ENCODE data around the gene UST.

Gene UST

DNA sequence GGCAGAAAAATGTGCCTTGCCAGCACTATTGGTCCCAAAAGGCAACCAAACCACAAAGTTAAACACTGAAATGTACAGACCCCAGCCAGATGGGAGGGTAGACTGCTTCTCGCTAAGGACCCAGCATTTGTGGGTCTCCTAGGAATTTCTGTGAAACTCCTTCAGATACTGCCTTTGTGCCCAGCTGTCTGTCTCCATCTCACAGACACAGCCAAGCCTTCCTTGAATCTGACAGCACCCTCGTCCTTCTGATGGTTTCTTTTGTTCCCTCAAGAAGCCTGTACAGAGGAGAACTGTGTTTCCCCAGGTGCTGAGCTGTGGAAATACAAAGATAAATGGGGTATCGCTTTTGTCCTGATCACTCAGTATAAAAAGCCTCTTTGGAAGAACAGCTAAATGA lies 316.6 kb downstream of the UST start:
- no peak for DNase-seq (ENCODE audit: low read depth)

DNA sequence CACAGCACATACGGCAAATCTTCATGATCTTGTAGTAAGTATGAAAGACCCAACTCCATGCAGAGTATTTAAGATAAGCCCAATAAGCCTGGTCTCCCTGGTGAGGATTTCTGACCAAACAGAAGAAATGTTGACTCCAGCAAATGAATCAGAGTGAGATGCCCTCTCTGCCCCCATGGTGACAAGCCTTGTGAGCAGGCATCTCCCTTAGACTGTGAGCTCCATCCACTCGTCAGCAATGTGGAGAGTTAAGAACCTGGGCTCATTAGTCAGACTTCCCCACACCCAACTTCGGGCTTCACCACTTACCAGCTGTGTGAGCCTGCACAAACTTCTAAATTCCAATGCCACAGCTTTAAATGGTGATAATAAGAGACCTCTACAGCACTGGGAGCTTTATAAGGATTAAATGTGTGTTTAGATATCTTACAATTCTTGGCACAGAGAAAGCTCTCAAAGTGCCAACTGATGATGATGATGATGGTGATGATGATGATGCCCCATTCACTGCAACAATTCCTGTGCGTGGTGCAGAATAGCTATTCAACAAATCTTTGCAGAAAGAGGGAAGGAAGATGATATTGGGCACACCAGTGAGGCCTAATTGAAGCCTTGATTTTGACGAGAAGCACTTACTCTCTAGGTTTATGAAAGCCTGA lies 317.3 kb downstream of the UST start:
- no peak for DNase-seq (ENCODE audit: low read depth)

DNA sequence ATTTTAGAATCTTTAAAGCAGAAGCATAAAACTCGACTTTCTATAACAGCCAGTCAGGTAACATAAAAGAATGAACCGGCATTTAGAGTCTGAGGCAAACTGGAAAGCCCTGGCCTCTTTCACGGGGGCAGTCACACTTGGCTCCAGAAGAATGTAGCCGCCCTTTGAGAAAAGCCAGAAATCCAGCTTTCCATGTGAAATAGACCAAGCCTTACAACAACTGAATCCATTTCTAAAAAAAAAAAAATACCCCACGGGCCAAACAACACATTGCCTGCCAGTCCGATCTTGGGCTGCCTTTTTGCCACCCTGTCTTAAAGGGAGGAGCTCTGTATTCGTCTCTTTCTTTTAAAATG lies 317.8 kb downstream of the UST start:
- DNase-seq (ENCODE audit: low read depth) = no peak

DNA sequence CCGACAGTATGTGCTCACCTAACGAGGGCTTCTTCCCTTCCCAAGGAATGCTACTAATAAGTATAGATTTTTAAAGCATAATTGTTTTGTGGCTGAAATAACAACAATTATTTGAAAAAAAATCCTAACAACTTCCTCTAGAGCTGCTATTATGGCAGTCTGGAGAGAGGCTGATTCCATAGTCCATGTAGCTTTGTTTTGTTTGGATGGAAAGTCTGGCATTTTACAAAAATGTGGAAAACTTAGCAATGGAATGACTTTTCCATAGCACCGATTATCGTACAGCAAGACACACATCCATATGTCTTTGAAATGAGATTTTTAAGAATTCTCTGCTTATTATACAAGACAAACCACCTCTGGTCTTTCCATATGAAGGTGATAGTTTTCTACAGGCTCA lies 318.3 kb downstream of the UST start:
- DNase-seq (ENCODE audit: low read depth) = no peak

DNA sequence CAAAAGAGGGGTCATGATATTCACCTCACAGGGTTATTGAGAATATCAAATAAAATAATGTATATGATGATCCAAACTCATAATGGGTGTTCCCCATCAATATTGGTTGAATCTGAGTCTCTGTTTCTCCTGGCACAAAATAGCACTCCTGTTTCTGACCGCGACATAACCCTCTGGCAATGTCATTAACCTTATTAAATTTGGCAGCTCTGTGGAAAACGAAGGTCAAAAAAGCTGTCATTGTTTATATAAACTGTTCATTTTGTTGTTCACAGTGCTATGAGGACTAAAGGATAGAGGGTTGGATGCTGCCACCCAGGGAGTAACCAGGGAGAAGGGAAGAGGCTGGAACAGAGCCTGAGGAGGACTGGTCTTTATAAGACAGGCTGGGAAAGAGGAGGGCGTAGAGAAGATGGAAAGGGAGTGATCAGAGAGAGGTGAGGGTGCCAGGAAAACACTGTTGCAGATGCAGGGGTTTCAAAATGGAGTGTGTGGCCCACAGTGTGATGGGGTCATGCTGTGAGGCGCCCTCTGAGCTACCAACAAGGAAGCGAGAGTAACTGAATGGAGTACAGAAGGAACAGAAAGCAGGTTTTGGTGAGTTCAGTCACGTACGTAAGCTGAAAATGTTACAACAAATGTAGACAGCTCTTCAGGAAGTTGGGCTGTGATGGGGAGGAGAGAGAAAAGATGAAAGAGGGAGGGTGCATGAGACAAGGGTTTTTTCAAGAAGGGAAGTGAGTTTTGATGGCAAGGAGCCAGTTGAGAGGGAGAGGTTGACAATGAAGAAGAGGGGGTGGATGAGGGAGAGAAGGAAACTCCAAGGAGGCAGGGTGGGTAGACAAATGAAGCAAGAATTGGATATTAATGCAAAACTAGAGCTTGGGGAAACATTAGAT lies 319.1 kb downstream of the UST start:
- DNase-seq (ENCODE audit: low read depth) = no peak

DNA sequence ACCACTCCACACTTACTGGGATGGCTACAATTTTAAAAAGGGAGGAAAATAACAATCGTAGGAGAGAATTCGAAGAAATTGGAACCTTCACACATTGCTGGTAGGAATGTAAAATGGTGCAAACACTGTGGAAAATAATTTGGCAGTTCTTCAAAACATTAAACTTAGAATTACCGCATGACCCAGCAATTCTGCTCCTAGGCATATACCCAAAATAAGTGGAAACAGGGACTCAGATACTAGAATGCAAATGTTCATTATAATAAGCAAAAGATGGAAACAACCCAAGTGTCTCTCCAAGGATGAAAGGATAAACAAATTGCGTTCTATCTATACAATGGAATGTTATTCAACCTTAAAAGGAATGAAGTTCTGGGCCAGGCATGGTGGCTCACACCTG lies 325.2 kb downstream of the UST start:
- DNase-seq (ENCODE audit: low read depth) = no peak

DNA sequence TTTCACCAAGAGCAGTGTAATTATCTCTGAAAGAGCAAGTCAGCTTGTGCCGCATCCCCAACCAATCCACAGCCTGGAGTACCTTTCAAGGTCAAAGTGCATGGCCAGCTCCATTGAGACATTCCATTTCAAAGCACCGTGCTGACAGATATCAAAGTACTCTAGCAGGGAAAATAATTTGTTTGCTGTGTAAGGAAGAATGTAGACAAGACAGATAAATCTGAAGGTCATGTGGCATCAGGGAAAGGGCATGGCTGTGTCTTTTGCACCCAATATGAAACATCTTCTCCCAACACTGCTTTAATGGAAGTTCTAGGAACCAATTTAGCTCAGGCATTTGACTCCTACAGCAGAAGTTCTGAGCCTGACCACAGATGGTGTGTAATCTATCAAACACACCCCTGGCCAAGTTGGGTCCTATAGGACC lies 328.0 kb downstream of the UST start:
- no peak for DNase-seq (ENCODE audit: low read depth)

DNA sequence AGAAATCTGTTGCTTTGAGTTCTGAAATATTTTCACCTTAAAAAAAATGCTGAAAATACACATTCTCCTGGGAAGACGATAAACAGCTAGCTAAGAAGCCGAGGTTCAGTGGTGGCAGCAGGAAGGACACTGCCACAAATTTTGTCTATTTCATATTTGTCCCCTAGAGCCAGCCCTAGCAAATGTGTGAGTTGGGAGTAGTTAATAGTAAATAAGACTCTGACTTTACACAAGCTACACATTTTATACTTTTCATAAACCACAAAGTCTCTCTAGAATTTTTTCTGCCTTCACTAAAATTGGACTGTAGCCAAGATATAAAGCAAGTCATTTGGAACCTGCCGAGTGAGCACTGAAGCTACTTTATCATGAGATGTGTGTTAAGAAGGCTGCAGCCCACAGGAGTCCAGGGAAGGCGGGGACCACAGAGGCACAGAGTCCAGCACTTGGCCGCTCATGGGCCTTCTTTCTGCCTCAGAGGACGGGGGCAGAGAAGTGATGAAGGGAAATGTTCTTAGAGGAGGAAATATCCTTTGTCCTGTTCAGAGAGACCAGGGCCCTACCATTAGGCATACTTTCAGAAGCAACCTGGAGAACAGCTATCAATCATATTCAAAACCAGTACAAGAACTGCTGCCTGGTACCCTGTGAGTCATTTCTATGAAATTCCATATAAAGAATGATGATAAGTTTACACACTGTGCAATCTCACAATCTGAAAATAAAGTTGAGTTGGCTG lies 329.0 kb downstream of the UST start:
- no peak for DNase-seq (ENCODE audit: low read depth)

DNA sequence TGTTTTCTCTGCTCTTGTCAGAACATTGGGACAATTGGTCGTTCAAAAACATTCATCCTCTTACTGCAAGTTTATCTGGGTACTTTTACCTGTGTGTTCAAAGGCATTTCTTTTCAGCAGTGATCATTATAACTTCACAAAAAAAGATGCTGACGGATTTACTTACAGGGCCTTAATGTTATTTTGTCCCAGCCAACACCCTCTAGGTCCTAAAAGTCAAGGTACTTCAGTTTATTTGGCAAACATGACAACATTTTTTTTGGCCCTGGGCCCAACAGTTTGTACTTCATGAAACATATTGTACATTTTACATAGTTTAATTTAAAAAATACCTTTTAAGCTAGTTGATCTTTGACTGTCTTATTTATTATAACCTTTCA lies 329.5 kb downstream of the UST start:
- DNase-seq (ENCODE audit: low read depth) = no peak

DNA sequence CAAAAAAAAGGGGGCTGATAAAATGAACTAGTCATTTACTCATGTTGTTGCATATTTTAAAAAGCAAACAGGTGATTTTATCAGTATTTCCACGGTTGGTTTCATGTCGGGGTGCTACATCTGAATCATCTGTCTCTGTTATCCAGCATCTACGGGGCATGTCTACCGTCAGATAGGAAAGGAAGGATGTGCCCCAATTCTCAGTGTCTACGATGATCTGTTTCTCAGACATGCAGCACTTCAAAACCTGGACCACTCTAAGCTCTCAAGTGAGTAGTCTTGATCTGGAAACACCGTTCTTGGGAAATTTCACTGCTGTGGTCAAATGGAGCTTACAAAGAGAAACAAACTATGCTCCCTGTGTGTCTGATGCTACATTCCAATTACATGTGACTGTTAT lies 330.4 kb downstream of the UST start:
- DNase-seq (ENCODE audit: low read depth) = no peak

DNA sequence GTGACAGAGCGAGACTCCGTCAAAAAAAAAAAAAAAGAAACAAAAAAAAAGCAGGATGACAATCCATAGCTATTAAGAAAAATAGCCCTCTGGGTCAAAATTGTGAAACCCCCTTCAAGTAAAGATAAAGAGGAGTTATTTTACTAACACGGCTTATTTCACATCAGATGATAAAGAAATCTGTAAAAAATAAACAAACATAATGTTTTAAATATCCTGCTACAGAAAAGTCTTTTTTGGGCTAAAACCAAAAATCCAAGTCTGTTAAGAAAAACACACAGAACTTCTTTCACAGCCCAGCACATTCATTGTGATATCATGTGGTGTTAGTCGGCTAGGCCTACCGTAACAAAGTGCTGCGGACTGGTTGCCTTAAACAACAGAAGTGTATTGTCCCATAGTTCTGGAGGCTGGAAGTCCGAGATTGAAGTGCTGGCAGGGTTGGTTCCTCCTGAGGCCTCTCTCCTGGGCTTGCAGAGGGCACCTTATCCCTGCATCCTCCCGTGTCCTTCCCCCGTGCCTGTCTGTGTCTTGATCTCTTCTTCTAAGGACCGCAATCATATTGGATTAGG lies 331.5 kb downstream of the UST start:
- no peak for DNase-seq (ENCODE audit: low read depth)

DNA sequence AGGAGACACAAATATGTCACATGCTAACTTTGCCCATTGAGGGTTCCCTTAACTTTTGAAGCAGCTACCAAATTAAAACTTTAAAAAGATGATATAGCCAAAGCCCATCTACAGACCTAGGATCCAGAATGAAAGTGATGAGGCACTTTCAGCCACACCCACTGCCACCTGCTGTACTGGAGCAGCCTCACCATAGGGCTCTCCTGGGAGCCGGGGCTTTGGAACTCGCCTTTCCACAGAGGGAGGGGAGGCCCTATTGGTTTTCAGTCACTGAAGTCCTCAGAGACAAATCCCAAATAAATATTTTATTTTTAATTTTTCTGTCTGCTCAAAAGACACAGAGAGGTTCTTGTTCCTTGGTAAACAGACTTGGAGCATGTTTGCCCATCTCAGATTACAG lies 332.6 kb downstream of the UST start:
- DNase-seq (ENCODE audit: low read depth) = no peak

DNA sequence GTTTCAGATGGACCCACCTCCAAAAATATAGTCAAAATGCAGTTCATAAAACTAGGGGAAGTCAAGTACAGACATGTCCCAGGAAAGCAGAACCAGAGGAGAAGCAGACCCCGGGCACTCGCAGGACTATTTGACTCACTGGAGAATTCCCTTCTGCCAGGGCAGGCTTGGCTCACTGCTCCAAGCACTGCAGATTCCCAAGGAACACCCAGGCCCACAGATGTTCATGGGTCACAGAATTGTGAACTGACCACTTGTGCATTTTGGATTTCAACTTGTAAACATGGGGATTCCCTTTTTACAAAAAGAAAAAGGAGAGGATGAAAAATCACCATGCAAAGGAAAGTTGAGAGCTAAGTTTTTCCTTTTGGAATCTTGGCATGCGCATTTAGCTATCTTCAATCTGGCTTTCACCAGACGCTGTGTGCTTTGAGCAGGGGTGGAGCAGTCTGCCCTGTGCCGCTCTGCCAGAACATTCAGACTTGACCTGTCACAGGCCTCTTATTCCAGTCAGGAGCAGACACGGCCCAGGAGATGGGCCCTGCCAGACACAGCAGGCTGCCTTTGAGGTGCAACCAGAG lies 333.2 kb downstream of the UST start:
- DNase-seq (ENCODE audit: low read depth) = no peak

DNA sequence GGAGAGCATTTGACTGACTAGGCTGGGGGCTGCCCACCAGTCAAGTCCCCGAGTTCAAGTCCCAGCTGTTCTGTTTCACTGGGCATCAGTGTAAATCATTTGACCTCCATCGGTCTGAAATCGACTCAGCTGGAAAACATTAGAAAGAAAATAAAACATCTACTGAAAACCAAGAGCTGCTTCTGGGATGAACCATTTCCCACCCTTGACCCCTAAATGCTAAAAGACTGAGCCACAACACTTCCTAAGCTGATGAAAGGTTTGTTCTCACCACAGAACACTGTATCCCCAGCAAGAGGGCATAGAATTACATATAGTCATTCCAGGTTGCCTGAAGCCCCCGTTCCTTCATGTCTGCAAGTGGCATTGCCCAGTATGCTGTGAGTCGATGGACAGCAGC lies 333.7 kb downstream of the UST start:
- DNase-seq (ENCODE audit: low read depth) = no peak

DNA sequence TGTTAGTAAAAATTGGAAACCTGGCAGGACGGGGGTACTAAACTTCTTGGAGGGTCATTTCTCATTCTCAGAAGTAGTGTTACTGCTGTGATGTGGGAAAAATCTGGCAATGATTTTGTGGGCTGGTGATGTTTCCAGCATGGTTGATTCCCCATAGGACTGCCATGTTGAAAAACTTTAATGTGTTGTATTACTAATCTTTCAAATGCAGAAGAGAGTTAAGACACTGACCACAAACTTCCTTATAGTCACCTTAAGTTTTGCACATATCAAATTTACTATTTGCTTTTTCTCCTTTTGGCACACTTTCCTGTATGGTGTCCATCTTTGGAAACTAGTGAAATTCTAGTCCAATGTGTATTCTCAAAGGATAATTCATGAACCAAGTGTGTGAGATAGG lies 334.5 kb downstream of the UST start:
- no peak for DNase-seq (ENCODE audit: low read depth)

DNA sequence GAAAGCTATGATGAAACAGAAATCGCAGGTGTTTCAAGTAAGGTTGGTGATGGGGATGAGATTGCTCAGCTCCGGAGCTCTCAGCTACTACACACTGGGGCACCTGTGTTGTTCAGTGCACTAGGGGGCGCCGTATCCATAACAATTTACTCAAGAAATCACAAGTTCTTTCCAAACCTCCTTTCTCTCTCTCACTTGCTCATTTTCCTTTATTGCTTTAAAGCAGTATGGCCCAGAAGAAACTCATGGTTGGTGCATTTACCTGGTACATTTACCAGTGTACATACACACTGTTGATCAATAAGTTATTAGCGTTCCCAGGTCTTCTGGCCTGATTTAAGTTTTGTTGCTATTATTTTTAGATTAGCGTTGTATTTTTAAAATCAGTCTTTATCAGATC lies 335.5 kb downstream of the UST start:
- no peak for DNase-seq (ENCODE audit: low read depth)

DNA sequence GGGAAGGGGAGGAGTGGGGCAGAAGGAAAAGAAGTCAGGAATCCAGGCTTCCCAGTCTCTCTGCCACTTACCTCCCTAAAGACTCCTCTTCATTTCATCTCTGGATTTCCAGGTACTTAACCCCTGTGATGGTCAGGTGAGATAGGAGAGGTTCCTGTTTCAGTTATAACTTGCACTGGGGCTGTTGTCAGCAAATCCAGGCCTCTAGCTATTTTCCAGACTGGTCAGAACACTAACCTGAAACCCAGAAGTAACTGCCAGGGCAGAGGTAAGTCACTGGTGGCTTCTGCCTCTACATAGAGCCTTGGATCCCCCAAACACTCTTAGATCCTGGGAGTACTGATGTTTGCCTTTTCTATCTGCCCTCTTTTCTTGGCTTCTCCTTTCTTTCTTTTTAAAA lies 337.2 kb downstream of the UST start:
- DNase-seq (ENCODE audit: low read depth) = no peak

DNA sequence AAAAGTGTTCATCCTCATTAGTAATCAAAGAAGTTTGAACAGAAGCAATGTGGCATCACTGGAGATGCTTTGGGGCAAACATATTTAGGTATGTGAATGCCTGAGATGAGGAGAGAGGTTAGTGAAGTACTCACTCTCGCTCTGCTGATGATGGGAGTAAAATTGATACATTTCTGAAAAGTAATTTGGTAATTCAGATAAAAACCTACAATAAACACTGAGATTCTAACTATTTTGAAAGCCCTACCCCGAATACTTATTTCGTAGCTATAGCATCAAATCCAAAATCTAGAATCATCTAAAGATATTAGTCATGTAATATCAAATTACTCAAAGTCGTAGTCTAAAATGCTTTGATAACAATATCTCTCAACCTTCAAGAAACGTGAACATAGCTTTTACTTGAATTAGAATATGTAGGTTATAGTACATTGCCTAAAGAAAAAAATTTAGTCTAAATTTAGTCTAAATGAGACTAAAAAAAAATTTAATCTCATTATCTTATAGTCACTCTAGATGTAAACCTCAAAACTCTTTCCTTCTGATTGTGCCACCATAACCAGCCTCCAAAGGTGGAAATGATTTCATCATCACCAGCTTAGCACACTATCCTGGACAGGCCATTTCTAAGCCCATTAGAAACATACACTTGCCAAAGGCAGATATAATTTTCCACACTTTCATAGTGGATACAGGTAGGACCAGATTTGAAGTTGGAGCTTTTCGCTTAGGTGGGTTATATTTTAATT lies 338.2 kb downstream of the UST start:
- DNase-seq (ENCODE audit: low read depth) = no peak

DNA sequence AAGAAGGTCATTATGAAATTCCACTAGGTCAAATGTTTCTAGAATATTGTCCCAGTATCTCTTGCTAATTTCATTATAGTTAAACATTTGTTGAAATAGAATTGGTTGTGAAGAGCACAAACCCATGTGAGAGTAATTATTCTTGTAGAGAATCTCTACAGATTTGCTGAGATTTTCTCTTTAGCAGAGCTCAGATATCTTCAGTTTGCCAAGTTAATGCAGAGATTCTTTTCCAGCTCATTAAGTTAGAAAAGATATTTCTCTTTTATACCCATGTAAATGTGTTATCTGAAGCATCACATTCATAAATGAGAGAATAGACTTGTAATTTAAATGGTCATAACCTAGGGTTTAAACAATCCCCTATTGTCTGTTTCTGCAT lies 338.7 kb downstream of the UST start:
- DNase-seq (ENCODE audit: low read depth) = no peak

DNA sequence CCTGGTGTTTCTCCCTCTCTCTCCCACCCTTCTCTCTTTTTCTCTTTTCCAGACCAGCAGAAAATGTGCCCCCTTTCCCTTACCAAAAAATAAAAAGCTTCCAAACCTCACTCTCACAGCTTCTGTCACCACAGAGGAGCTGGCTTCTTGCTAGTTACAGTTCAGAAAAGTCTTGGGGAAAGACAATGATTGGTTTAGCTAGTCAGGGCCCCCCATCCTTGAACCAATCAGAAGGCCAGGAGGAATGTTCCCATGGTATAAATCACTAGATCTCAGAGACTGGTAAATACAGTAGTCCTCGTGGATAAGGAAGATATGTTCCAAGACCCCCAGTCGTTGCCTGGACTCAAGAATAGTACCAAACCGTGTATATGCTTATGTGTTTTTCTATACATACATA lies 339.5 kb downstream of the UST start:
- no peak for DNase-seq (ENCODE audit: low read depth)

DNA sequence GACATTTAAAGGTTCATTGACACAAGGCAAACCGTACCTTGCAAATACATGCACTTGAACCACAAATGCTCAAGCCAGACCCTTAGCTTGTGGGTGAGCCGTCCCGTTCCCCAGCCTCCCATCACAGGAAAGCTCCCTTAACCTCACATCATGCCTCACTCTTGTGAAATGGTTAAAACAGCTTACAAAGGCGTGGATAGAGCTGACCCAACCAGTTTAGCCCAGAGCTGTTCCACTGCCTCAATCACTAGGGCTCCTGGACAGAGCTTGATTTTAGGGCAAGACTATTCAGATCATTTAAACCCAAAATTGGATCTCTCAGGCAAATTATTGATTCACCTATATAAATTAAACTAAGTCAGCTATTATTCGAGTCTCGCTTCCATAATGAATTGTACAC lies 341.1 kb downstream of the UST start:
- no peak for DNase-seq (ENCODE audit: low read depth)

DNA sequence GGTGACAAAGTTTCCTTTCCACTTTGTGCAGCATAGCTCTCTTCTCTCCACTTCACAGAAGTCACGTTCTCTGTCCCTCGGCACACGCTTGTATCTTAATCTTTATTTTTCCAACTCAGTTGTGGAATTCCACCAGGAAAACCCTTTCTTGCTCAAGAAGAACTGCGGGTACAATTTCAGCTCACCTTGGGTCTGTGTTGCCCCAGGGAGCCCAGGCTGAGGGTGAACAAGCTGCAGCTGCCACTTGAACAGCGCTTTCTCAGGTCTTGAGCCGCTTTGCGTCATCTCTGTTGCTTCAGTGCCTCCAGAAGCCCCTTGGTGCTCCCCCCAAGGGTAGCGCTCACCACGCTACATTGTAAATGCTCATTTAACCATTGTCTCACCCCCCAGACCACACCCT lies 341.5 kb downstream of the UST start:
- no peak for DNase-seq (ENCODE audit: low read depth)
